CD4-positive, alpha-beta T cell (primary cell): ENCODE measurements around the gene NUP188. TPM values are rescaled to one million over a fixed set of nuclear protein-coding genes. Genes with fewer than 3 reads are reported as not detected.
A peak's percentile ranks its signal among the peaks of the same experiment; 100 is the strongest.

ENCODE experiments used
- ATAC-seq: fragments of 200-7000 bp; cut with Tn5 transposase; one replicate; pipeline ENCODE4 v1.10.0; 2022; ENCODE audit warnings: mild to moderate bottlenecking; ENCODE audit not compliant: poor library complexity
- CTCF ChIA-PET: fragments of 350-600 bp; sonication (Branson Sonifier 250); formaldehyde crosslinking; loops from one replicate; lab custom pipeline; 2021; ENCODE audit warnings: antibody characterized with exemption, inconsistent platforms; lab: Charles Lee
- POLR2A ChIA-PET: fragments of 350-600 bp; sonication (Branson Sonifier 250); formaldehyde crosslinking; loops from one replicate; lab custom pipeline; 2021; ENCODE audit warnings: antibody characterized with exemption, inconsistent platforms; lab: Charles Lee
- DNase-seq, 14 experiments: peaks; one replicate each; pipeline ENCODE4 v3.0.0-alpha.2; 2013 to 2020; ENCODE audit warnings: mixed read lengths in 2 of 14
- H3K27ac ChIP-seq, 2 donors: one replicate each; pipeline versions ENCODE4 v1.5.1 to v1.7.0; 2013; ENCODE audit warnings: low read length in 2 of 2, low read depth in 1 of 2, mild to moderate bottlenecking in 1 of 2
- H3K27me3 ChIP-seq, 2 experiments: 1 replicate in 1 of 2; 2 replicates in 1 of 2; pipeline versions ENCODE4 v1.6.1 to v1.7.0; 2013; ENCODE audit warnings: low read length in 2 of 2, control low read depth in 1 of 2, mild to moderate bottlenecking in 1 of 2, moderate library complexity in 1 of 2; ENCODE audit not compliant: insufficient read depth in 2 of 2, control insufficient read depth in 1 of 2
- H3K36me3 ChIP-seq: one replicate; pipeline ENCODE4 v1.6.1; 2013; ENCODE audit warnings: low read length, control low read depth; ENCODE audit not compliant: insufficient read depth
- H3K4me1 ChIP-seq: one replicate; pipeline ENCODE4 v1.6.1; 2013; ENCODE audit warnings: low read length, control low read depth; ENCODE audit not compliant: insufficient read depth
- H3K4me3 ChIP-seq: one replicate; pipeline ENCODE4 v1.5.1; 2013; ENCODE audit warnings: mild to moderate bottlenecking, low read length, moderate library complexity
- H3K9me3 ChIP-seq, 2 experiments: 1 replicate in 1 of 2; 2 replicates in 1 of 2; pipeline versions ENCODE4 v1.6.1 to v1.7.0; 2013; ENCODE audit warnings: low read length in 2 of 2, mild to moderate bottlenecking in 2 of 2, control low read depth in 1 of 2, moderate library complexity in 1 of 2; ENCODE audit not compliant: control insufficient read depth in 1 of 2, insufficient read depth in 1 of 2
- H3K27ac Mint-ChIP-seq: one replicate; pipeline ENCODE4 v1.8.0; 2020; ENCODE audit warnings: mixed read lengths
- H3K27me3 Mint-ChIP-seq: one replicate; pipeline ENCODE4 v1.8.0; 2021; ENCODE audit warnings: mixed read lengths
- H3K36me3 Mint-ChIP-seq: one replicate; pipeline ENCODE4 v1.8.0; 2021; ENCODE audit warnings: low read depth, mixed read lengths
- H3K4me1 Mint-ChIP-seq: one replicate; pipeline ENCODE4 v1.8.0; 2021; ENCODE audit warnings: low read depth, mixed read lengths
- H3K4me3 Mint-ChIP-seq: one replicate; pipeline ENCODE4 v1.8.0; 2020; ENCODE audit warnings: mild to moderate bottlenecking, mixed read lengths
- H3K9me3 Mint-ChIP-seq: one replicate; pipeline ENCODE4 v1.8.0; 2020; ENCODE audit warnings: mixed read lengths
- CTCF ChIP-seq: fragments of 200-600 bp; IDR thresholded peaks from one replicate; pipeline ENCODE4 v1.8.0; 2022; ENCODE audit warnings: antibody characterized with exemption, mild to moderate bottlenecking
- intact Hi-C, 2 experiments: fragments of 100-400 bp; cut with DNase I in 1 of 2; cut with micrococcal nuclease in 1 of 2; formaldehyde crosslinking; loops; one replicate each; pipeline versions ENCODE4 v1.15.1 to v1.9.0; 2023 to 2025; cut with DNase I, micrococcal nuclease
- total RNA-seq, 174 experiments: library from RNA in 2 of 174; stranded (reverse) in 2 of 174; gene quantifications; one replicate each; pipeline ENCODE4 v1.2.3 and lab custom pipeline; 2021 to 2026

NUP188 gene
- total RNA-seq, 2 experiments from 2014 or later, result 43.0 to 43.9 TPM

GRCh38 chr9:128992995-128993394 is 45.5 kb downstream of the NUP188 start:
- Histone ChIP-seq H3K4me1 (peaks cover 7% of the 10 kb centered on the region), H3K4me3 (no peak overlapping the region), H3K27me3 (no peaks in the 10 kb centered on the region), H3K36me3 (peaks cover 79% of the 10 kb centered on the region), H3K27ac (no peak overlapping the region), H3K9me3 (no peaks in the 10 kb centered on the region)
- intact Hi-C loops, result no loop called here
- Mint-ChIP-seq H3K9me3 (no peaks in the 10 kb centered on the region), H3K27ac (no peak overlapping the region), H3K4me3 (no peak overlapping the region), H3K4me1 (peaks cover 19% of the 10 kb centered on the region), H3K27me3 (no peaks in the 10 kb centered on the region), H3K36me3 (peaks cover 77% of the 10 kb centered on the region)
- TF ChIP-seq CTCF, result no peak
- ChIA-PET CTCF (no interaction called here), POLR2A (no interaction called here)
- ATAC-seq (no peak), DNase-seq (peak in 1 of 14 experiments; percentile 15)

GRCh38 chr9:128995791-128996190 is 48.3 kb downstream of the NUP188 start:
- Histone ChIP-seq H3K27me3 (no peaks in the 10 kb centered on the region), H3K36me3 (peaks cover 86% of the 10 kb centered on the region), H3K4me1 (peaks cover 7% of the 10 kb centered on the region), H3K27ac (no peak overlapping the region), H3K9me3 (no peaks in the 10 kb centered on the region), H3K4me3 (no peak overlapping the region)
- intact Hi-C loops, result no loop called here
- DNase-seq (peak in 1 of 14 experiments; percentile 22), ATAC-seq (peak; percentile 46)
- POLR2A ChIA-PET, result no interaction called here
- Mint-ChIP-seq H3K36me3 (peaks cover 89% of the 10 kb centered on the region), H3K9me3 (no peaks in the 10 kb centered on the region), H3K4me1 (peaks cover 19% of the 10 kb centered on the region), H3K27ac (peak overlapping the region; percentile 77), H3K27me3 (no peaks in the 10 kb centered on the region), H3K4me3 (no peak overlapping the region)
- CTCF ChIA-PET, result no interaction called here
- no peak for TF ChIP-seq CTCF

- Histone ChIP-seq H3K9me3 (no peaks in the 10 kb centered on the region), H3K36me3 (peaks cover 90% of the 10 kb centered on the region), H3K4me3 (no peak overlapping the region), H3K27ac (no peak overlapping the region), H3K27me3 (no peaks in the 10 kb centered on the region), H3K4me1 (peaks cover 7% of the 10 kb centered on the region)
- DNase-seq (no peak), ATAC-seq (no peak)
- no peak for TF ChIP-seq CTCF
- no peak overlapping the region for H3K27ac Mint-ChIP-seq
- CTCF ChIA-PET, result no interaction called here
- no peaks in the 10 kb centered on the region for H3K9me3 Mint-ChIP-seq
- H3K4me3 Mint-ChIP-seq, result no peak overlapping the region
- intact Hi-C loops, result no loop called here
- POLR2A ChIA-PET, result interaction anchor here (0.6 to 0.7 kb wide), 2 partner anchors 20 to 226 kb away, joined by 3 read pairs; no protein-coding TSS in a partner anchor
- H3K36me3 Mint-ChIP-seq, result peaks cover 100% of the 10 kb centered on the region
- H3K4me1 Mint-ChIP-seq, result peaks cover 19% of the 10 kb centered on the region
- no peaks in the 10 kb centered on the region for H3K27me3 Mint-ChIP-seq
Measured at GRCh38 chr9:128998462-128998861, 51.0 kb downstream of the NUP188 start.
